NCI-H446 treated with DMSO at 0.1 percent for 48 hours (cell line): ENCODE measurements around the gene ARHGAP33.
"Not testable (repeated sequence)": the region's sequence is repeated elsewhere in the genome, so short reads cannot be mapped to it uniquely, and the experiment has no call there.

Experiments used
- DNase-seq: peaks from one replicate; lab custom pipeline; 2025; lab: John Stamatoyannopoulos, UW

Gene ARHGAP33

DNA sequence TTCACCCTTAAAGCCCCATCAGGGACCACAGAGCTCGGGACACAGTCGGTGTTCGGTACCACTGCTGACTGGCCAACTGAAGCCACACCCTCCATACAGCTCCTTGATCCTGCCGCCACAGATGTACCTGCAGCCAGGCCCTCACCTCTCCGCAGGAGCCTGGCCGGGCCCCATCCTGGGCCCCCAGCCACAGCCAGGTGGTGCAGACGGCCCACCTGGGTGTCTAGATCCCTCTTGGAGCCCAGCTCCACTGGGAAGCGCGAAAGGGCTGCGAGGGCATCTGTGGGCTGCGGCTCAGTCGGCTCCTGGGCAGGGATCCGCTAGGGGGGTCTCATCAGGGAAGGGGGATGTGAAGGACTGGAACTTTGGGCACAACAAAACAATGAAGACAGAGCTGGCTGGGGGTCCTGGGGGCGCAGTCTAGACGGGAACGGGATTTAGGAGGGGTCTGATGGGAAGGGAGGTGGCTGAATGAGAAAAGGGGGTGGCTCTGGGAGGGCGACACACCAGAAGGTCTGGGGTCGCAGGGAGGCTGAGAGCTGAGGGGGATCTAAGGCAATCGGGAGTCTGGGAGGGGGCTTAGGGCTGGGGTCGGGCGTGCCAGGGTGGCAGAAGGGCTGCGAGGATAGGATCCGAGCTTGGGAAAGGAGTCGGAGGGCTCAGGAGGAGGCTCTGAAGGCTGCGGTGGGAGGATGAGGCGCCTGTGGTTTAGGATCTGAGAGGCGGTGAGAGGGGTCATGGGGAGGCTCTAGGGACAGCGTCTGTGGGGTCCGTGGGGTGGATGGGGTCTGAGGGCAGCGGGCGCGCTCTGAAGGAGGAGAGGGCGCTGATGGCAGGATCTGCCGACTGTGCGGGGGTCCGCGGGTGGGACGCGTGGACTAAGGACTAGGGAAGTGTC, 21.5 kb downstream of the ARHGAP33 start:
- no peak for DNase-seq

DNA sequence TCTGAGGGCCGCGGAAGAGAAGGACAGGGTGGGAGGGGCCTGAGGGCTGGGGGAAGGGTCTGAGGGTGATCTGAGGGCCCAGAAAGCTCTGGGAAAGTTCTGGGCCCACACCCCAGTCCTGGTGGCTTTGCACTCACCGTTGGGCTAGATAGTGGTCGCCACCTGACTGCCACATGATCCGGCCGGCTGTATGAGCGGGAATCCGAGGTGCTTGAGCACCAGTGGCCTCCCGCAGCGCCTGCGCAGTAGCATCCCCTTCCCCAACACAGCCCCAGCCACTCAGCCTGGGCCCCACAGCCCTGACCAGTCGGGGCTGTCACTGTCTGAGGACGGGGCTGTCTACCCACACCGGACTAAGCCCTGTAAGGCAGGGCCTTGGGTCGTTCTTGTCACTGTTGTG, 22.3 kb downstream of the ARHGAP33 start:
- DNase-seq, result no peak

DNA sequence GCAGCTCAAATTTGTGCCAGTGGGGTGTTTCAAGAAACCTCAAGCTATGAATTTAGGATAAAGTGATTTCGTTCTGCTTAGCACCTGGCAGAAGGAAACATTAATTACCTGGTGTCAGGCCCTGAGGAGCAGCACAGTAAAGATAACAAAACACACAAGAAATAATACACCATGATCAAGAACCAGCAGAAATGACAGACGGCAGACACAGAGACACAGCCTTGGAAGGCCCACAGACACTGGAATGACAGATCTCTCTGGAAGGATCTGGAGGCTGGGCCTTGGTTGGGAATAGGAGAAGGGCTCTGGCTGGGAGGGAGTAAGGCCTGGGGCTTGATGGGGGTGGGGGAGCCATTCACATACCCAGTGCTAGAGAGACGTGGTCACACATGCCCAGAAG, 26.5 kb downstream of the ARHGAP33 start:
- no peak for DNase-seq

DNA sequence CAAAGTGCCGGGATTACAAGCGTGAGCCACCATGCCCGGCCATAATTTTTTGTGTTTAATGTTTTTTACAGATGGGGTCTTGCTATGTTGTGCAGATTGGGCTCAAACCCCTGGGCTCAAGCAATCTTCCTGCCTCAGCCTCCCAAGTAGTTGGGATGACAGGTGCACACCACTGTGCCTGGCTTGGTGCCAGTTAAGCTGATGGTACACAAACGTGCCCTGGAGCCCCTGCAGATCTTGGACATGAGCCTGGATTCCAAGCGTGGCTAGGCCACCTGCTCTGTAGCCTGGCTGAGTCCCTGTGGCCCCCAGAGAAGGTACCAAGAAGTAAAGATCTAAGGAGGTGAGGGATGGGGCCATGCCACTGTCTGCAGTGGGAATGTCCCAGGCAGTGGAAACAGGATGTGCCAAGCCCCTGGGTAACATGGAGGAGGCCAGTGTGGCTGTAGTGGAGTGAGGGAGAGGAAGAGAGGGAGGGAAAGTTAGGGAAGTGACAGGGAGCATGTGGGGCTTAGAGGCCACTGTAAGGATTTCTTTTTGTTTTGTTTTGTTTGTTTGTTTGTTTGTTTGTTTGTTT, 30.2 kb downstream of the ARHGAP33 start:
- DNase-seq, result no peak

- DNase-seq, result no peak
These were observed 31.2 kb downstream of the ARHGAP33 start for GRCh38 chr19:35806597-35806996.

DNA sequence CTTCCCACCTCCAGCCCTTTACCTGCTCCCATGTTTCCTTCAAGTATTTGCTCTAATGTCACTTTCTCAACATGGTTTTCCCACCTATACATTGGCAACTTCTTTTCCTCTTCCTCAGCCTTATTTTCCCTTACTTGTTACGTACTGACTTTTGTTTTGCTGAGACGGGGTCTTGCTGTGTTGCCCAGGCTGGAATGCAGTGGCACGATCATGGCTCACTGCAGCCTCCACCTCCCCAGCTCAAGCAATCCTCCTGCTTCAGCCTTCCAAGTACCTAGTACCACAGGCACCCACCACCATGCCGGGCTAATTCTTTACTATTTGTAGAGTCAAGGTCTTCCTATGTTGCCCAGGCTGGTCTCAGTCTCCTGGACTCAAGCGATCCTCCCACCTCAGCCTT, 32.3 kb downstream of the ARHGAP33 start:
- no peak for DNase-seq

GRCh38 chr19:35811317-35812219, 36.2 kb downstream of the ARHGAP33 start:
- no peak for DNase-seq

DNA sequence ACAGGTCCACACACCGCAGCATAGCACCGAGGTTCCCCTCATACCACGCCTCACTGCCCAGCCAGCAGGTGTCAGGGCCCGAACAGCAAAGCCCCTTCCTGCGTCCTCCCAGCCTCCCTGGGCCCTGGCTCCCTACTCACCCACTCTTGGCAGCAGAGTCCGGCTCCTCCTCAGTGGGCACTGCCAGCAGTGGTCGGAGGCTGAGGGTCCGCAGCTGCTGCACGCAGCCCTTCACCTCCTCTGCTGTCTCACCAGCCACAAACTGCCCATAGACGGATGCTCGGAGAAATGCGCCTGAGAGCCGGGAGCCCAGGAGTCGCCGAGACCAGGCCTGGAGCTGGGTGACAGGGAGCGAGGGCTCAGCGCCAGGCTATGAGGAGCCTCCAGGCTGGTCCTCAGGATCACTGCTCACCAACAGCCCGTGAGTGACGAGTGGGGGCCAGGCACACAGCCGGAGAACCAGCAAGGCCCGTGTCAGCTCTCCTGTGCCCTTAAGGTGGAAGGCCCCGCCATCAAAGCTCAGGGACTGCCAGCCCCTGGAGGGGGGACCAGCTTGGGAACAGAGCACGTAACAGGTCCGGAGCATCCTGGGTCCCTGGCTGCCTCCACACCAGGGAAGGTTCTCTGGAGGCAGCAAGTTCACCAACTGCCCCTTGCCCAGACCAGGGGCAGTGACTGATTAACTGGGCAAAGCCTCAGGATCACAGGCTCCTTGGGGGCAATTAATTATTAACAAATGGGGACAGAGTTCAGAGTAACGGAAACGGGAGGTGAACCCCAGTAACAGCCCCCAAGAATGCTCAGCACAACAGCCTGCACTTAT, 37.1 kb downstream of the ARHGAP33 start, which contains the start of gene PRODH2:
Gene PRODH2 (minus strand): TSS at position 626 of the 823 bp plus-strand sequence. CDS start 40 bp downstream, at position 586.
- DNase-seq, result no peak

DNA sequence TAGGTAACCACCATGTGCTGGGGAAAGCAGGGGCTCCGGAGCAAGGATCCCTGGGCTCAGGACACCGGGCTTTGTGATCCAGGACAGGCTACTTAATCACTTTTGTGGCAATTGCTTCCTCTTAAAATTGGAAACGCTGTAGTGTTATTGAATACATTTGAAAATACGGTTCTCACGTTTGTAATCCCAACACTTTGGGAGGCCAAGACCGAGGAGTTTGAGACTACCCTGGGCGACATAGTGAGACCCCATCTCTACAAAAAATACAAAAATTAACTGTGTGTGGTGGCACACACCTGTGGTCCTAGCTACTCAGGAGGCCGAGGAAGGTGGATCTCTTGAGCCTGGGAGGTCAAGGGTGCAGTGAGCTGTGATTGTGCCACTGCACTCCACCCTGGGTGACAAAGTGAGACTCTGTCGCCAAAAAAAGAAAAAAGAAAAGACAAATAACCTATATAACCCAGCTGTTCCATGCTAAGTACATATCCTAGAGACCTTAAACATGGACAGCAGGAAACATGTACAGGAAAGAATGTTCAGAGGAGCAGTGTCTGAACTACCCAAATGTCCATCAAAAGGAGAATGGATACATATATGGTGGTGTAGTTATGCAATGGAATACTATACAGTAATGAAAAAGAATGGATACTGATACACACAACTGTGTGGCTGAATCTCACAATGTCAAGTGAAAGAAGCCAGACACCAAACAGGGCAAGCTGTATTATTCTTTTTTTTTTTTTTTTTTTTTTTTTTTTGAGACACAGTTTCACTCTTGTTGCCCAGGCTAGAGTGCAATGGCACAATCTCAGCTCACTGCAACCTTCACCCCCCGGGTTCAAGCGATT, 37.9 kb downstream of the ARHGAP33 start:
- no peak for DNase-seq

GRCh38 chr19:35816262-35816661, 40.9 kb downstream of the ARHGAP33 start:
- DNase-seq, result no peak

- no peak for DNase-seq
These were observed 41.5 kb downstream of the ARHGAP33 start for GRCh38 chr19:35816846-35817245.

- no peak for DNase-seq
These were observed 43.1 kb downstream of the ARHGAP33 start for GRCh38 chr19:35818445-35818844.

- no peak for DNase-seq
These were observed 47.2 kb downstream of the ARHGAP33 start for GRCh38 chr19:35822579-35822978.

DNA sequence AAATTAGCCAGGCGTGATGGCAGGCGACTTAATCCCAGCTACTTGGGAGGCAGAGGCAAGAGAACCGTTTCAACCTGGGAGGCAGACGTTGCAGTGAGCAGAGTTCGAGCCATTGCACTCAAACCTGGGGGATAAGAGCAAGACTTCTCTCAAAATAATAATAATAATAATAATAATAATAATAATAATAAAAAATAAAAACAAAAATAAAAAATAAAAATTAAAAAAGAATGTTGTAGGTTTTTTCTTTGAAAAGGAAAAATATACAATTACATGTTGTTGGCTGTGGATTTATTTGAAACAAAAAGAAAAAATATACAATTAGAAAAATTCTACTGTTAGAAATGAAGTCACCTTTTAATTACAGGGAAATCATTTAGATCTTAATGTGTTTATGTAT, 48.8 kb downstream of the ARHGAP33 start:
- DNase-seq, result no peak

DNA sequence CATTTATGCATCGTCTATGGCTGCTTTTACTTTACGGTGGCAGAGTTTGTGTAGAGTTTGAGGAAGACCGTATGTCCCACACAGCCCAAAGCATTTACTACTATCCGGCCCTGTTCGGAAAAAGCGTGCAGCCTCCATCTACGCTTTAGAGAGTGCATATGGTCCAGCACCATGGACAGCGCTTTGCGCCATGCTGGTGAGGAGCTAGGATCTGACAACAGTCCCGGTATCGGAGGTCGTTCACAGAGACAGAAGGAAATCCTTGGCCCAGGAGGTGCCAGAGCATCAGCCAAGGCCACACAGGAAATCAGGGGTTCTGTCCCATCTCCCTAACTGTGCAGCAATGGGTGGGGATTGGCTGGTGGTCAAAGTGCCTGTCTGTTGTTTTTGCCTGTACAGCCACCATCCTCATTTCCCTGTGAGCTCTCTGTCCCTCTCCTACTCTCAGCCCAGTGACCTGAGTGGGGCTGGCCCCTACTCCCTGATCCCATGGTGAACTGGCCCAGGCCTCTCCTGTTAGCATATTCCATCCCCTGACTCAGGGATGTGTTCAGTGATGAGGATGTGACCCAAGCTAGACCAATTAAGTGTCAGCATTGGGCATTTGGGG, 53.4 kb downstream of the ARHGAP33 start:
- DNase-seq, result no peak

GRCh38 chr19:35830986-35831385, 55.6 kb downstream of the ARHGAP33 start:
- DNase-seq, result no peak

GRCh38 chr19:35832054-35832453, 56.7 kb downstream of the ARHGAP33 start:
- no peak for DNase-seq

- no peak for DNase-seq
These were observed 58.6 kb downstream of the ARHGAP33 start for GRCh38 chr19:35833972-35834371.

- DNase-seq, result not testable (repeated sequence)
These were observed 60.7 kb downstream of the ARHGAP33 start for GRCh38 chr19:35836096-35836495.
